CD14-positive monocyte (primary cell): Measurements from ENCODE around the gene OSBPL10. TPM values are rescaled to one million over a fixed set of nuclear protein-coding genes. Genes with fewer than 3 reads are reported as not detected.

Experiments used
- DNase-seq, 3 donors: peaks; one replicate each; pipeline ENCODE4 v3.0.0-alpha.2; 2011 to 2022
- H2AFZ ChIP-seq: 2 replicates; pipeline ENCODE4 v1.6.0; 2012; ENCODE audit warnings: mild to moderate bottlenecking, low read depth, low read length, inconsistent platforms; ENCODE audit not compliant: insufficient read depth, poor library complexity, severe bottlenecking
- H3K27ac ChIP-seq, 2 donors: 1 replicate in 1 of 2; 2 replicates in 1 of 2; pipeline ENCODE4 v1.5.1; 2012 to 2013; ENCODE audit warnings: low read length in 2 of 2, control low read depth in 1 of 2, inconsistent platforms in 1 of 2, low read depth in 1 of 2, mild to moderate bottlenecking in 1 of 2
- H3K27me3 ChIP-seq, 2 donors: one replicate each; pipeline versions ENCODE4 v1.6.0 to v1.6.1; 2011 to 2013; ENCODE audit warnings: low read length in 2 of 2; ENCODE audit not compliant: control insufficient read depth in 2 of 2, insufficient read depth in 2 of 2
- H3K36me3 ChIP-seq, 2 donors: replicated peaks in 1 of 2; 1 replicate in 1 of 2; 2 replicates in 1 of 2; pipeline versions ENCODE4 v1.5.1 to v1.6.1; 2012 to 2013; ENCODE audit warnings: low read length in 2 of 2, control low read depth in 1 of 2, inconsistent platforms in 1 of 2, mild to moderate bottlenecking in 1 of 2; ENCODE audit not compliant: insufficient read depth in 2 of 2, control insufficient read depth in 1 of 2
- H3K4me1 ChIP-seq, 2 donors: 1 replicate in 1 of 2; 2 replicates in 1 of 2; pipeline versions ENCODE4 v1.5.1 to v1.6.1; 2012 to 2013; ENCODE audit warnings: low read length in 2 of 2, control low read depth in 1 of 2, inconsistent platforms in 1 of 2, mild to moderate bottlenecking in 1 of 2, moderate library complexity in 1 of 2; ENCODE audit not compliant: insufficient read depth in 2 of 2, control insufficient read depth in 1 of 2
- H3K4me2 ChIP-seq: replicated peaks from 2 replicates; pipeline ENCODE3; 2012; ENCODE audit warnings: low read length, moderate library complexity, mild to moderate bottlenecking; ENCODE audit not compliant: poor library complexity, severe bottlenecking; ENCODE audit errors: extremely low read depth
- H3K4me3 ChIP-seq, 3 experiments: fragments of 200-600 bp in 1 of 3; sonication (generic) in 1 of 3; replicated peaks in 1 of 3; 1 replicate in 2 of 3; 2 replicates in 1 of 3; pipeline ENCODE4 v1.5.1; 2011 to 2013; ENCODE audit warnings: low read length in 3 of 3, mild to moderate bottlenecking in 3 of 3, control low read depth in 2 of 3, low read depth in 2 of 3, inconsistent platforms in 1 of 3, moderate library complexity in 1 of 3
- H3K79me2 ChIP-seq: 2 replicates; pipeline ENCODE4 v1.6.0; 2012; ENCODE audit warnings: mild to moderate bottlenecking, control low read depth, inconsistent platforms, low read length, moderate library complexity; ENCODE audit not compliant: insufficient read depth
- H3K9ac ChIP-seq: 2 replicates; pipeline ENCODE4 v1.6.0; 2017; ENCODE audit warnings: low read length, mild to moderate bottlenecking; ENCODE audit not compliant: insufficient read depth, poor library complexity, severe bottlenecking
- H3K9me3 ChIP-seq, 2 donors: replicated peaks in 1 of 2; 1 replicate in 1 of 2; 2 replicates in 1 of 2; pipeline versions ENCODE4 v1.5.1 to v1.6.1; 2012 to 2013; ENCODE audit warnings: low read length in 2 of 2, control low read depth in 1 of 2; ENCODE audit not compliant: control insufficient read depth in 1 of 2, insufficient read depth in 1 of 2
- H4K20me1 ChIP-seq: 2 replicates; pipeline ENCODE4 v1.6.0; 2012; ENCODE audit warnings: mild to moderate bottlenecking, low read length, control low read depth, moderate library complexity; ENCODE audit not compliant: insufficient read depth
- H3K27ac Mint-ChIP-seq, 7 donors: one replicate each; pipeline ENCODE4 v1.8.0; 2020; ENCODE audit warnings: mild to moderate bottlenecking in 7 of 7, mixed read lengths in 7 of 7, moderate library complexity in 6 of 7, inconsistent platforms in 2 of 7
- H3K27me3 Mint-ChIP-seq, 3 donors: one replicate each; pipeline ENCODE4 v1.8.0; 2021 to 2022; ENCODE audit warnings: low read depth in 3 of 3, mild to moderate bottlenecking in 3 of 3, mixed read lengths in 3 of 3, moderate library complexity in 3 of 3, inconsistent platforms in 1 of 3
- H3K36me3 Mint-ChIP-seq, 2 donors: one replicate each; pipeline ENCODE4 v1.8.0; 2020; ENCODE audit warnings: mixed read lengths in 2 of 2, inconsistent platforms in 1 of 2, mild to moderate bottlenecking in 1 of 2
- H3K4me1 Mint-ChIP-seq: one replicate; pipeline ENCODE4 v1.8.0; 2020; ENCODE audit warnings: mild to moderate bottlenecking, mixed read lengths
- H3K4me3 Mint-ChIP-seq, 2 donors: one replicate each; pipeline ENCODE4 v1.8.0; 2020; ENCODE audit warnings: mild to moderate bottlenecking in 2 of 2, mixed read lengths in 2 of 2, moderate library complexity in 1 of 2
- H3K9me3 Mint-ChIP-seq, 7 donors: one replicate each; pipeline ENCODE4 v1.8.0; 2020 to 2022; ENCODE audit warnings: mixed read lengths in 7 of 7, mild to moderate bottlenecking in 6 of 7, moderate library complexity in 6 of 7, inconsistent platforms in 2 of 7
- CTCF ChIP-seq: fragments of 200-600 bp; IDR thresholded peaks from one replicate; pipeline ENCODE4 v1.8.0; 2022; ENCODE audit warnings: antibody characterized with exemption, mild to moderate bottlenecking
- WGBS: methylation state at CpG from one replicate; pipeline ENCODE4 v1.1.5; 2013; ENCODE audit warnings: missing lambda C conversion rate; ENCODE audit not compliant: insufficient coverage; 5-methylcytosine and 5-hydroxymethylcytosine counted together
- intact Hi-C, 2 donors: fragments of 100-400 bp; cut with micrococcal nuclease; formaldehyde crosslinking; loops; one replicate each; pipeline versions ENCODE4 v1.15.0 to v1.15.1; 2023
- polyA plus RNA-seq, 3 donors: library from polyadenylated mRNA; depleted of rRNA in 1 of 3; unstranded in 2 of 3; stranded (reverse) in 1 of 3; fragments of 300-500 nt in 2 of 3; fragments of >200 nt in 1 of 3; fragmentation: Illumina TruSeq in 2 of 3; gene quantifications; 1 replicate in 2 of 3; 2 replicates in 1 of 3; pipeline ENCODE4 v1.2.3, GENCODE V29; 2012 to 2021

OSBPL10 gene
- polyA plus RNA-seq, 3 donors, result 0.03 TPM; not detected in 2

- H4K20me1 ChIP-seq, result no peaks in the 10 kb centered on the region
- H3K9me3 ChIP-seq, result no peaks in the 10 kb centered on the region
- H3K36me3 ChIP-seq, result no peaks in the 10 kb centered on the region
- no peak overlapping the region for H3K4me3 Mint-ChIP-seq
- H3K4me2 ChIP-seq, result no peak overlapping the region
- H3K4me1 Mint-ChIP-seq, result no peaks in the 10 kb centered on the region
- no peak overlapping the region for H3K27ac ChIP-seq
- no peak overlapping the region for H2AFZ ChIP-seq
- intact Hi-C loops, result no loop called here
- TF ChIP-seq CTCF, result no peak
- WGBS, result 97% methylated on average over 6 of the region's 10 CpGs
- DNase-seq, result no peak
- H3K4me3 ChIP-seq, result no peak overlapping the region
- peaks cover 0 to 1% (median 0%) of the 10 kb centered on the region in 3 donors for H3K27me3 Mint-ChIP-seq
- no peaks in the 10 kb centered on the region for H3K27me3 ChIP-seq
- peaks cover 0 to 5% (median 0%) of the 10 kb centered on the region in 7 donors for H3K9me3 Mint-ChIP-seq
- H3K36me3 Mint-ChIP-seq, result no peaks in the 10 kb centered on the region
- no peak overlapping the region for H3K27ac Mint-ChIP-seq
- H3K9ac ChIP-seq, result no peak overlapping the region
- H3K4me1 ChIP-seq, result no peaks in the 10 kb centered on the region
- no peaks in the 10 kb centered on the region for H3K79me2 ChIP-seq
Measured at GRCh38 chr3:31680072-31680870, 300.8 kb downstream of the OSBPL10 start.

- no peaks in the 10 kb centered on the region for H3K36me3 Mint-ChIP-seq
- no peaks in the 10 kb centered on the region for H4K20me1 ChIP-seq
- WGBS, result 96% methylated on average over 4 of the region's 8 CpGs
- H2AFZ ChIP-seq, result no peak overlapping the region
- H3K27me3 Mint-ChIP-seq, result peaks cover 0 to 3% (median 2%) of the 10 kb centered on the region in 3 donors
- H3K9me3 Mint-ChIP-seq, result peaks cover 0 to 9% (median 2%) of the 10 kb centered on the region in 7 donors
- TF ChIP-seq CTCF, result no peak
- H3K27ac ChIP-seq, result no peak overlapping the region
- H3K4me3 ChIP-seq, result no peak overlapping the region
- no peaks in the 10 kb centered on the region for H3K36me3 ChIP-seq
- no peaks in the 10 kb centered on the region for H3K9me3 ChIP-seq
- peaks cover 12% of the 10 kb centered on the region for H3K4me1 Mint-ChIP-seq
- H3K27ac Mint-ChIP-seq, result no peak overlapping the region
- H3K79me2 ChIP-seq, result no peaks in the 10 kb centered on the region
- H3K4me2 ChIP-seq, result no peak overlapping the region
- H3K4me3 Mint-ChIP-seq, result no peak overlapping the region
- H3K27me3 ChIP-seq, result no peaks in the 10 kb centered on the region
- intact Hi-C loops, result no loop called here
- peaks cover 5 to 6% of the 10 kb centered on the region in 2 donors for H3K4me1 ChIP-seq
- H3K9ac ChIP-seq, result no peak overlapping the region
- DNase-seq, result no peak
Measured at GRCh38 chr3:31676556-31676955, 304.5 kb downstream of the OSBPL10 start.
